ENCODE results near the gene ROR1. TPM values are rescaled to one million over a fixed set of nuclear protein-coding genes. Genes with fewer than 3 reads are reported as not detected.

Gene ROR1
- total RNA-seq, 1 experiment from 2014 or later = 56.3 TPM

DNA sequence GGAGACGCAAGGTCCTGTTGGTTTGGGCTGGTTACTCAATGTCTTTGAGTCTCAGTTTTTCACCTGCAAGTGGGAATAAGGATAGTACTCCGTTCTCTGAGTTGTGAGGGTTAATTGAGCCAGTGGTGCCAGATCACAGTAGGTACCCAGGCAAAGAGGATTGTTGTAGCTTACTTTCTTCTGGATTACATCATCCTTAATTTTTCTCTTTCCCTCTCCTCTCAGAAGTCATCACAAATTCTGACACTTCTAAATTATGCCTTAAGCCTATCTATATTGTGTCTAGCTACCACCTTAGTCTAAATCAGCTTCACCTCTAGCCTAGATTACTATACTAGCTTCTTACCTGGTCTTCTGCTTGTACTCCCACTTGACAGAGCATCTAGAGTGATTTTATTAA is 149.5 kb downstream of the ROR1 start:
- Mint-ChIP-seq H3K9me3 (no peaks in the 10 kb centered on the region), H3K36me3 (peaks cover 4% of the 10 kb centered on the region), H3K4me3 (no peak overlapping the region), H3K4me1 (peaks cover 62% of the 10 kb centered on the region), H3K27me3 (ENCODE audit: low read depth) (no peaks in the 10 kb centered on the region), H3K27ac (peak overlapping the region; percentile 64)
- TF ChIP-seq, protein P1, sequence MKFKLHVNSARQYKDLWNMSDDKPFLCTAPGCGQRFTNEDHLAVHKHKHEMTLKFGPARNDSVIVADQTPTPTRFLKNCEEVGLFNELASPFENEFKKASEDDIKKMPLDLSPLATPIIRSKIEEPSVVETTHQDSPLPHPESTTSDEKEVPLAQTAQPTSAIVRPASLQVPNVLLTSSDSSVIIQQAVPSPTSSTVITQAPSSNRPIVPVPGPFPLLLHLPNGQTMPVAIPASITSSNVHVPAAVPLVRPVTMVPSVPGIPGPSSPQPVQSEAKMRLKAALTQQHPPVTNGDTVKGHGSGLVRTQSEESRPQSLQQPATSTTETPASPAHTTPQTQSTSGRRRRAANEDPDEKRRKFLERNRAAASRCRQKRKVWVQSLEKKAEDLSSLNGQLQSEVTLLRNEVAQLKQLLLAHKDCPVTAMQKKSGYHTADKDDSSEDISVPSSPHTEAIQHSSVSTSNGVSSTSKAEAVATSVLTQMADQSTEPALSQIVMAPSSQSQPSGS (CRISPR knock-in tag; IDR thresholded peaks at IDR 0.05; ENCODE audit: borderline replicate concordance, low read depth) = no peak
- TF ChIP-seq TEAD4 (CRISPR knock-in tag; IDR thresholded peaks at IDR 0.05) = no peak
- DNase-seq (ENCODE audit: low spot score) (no peak), ATAC-seq (no peak)
- CTCF ChIA-PET = interaction anchor here (1.2 to 6.4 kb wide), 3 partner anchors 20 to 232 kb away, joined by 6 to 67 read pairs (median 8); no protein-coding TSS in a partner anchor
- POLR2A ChIA-PET = no interaction called here

DNA sequence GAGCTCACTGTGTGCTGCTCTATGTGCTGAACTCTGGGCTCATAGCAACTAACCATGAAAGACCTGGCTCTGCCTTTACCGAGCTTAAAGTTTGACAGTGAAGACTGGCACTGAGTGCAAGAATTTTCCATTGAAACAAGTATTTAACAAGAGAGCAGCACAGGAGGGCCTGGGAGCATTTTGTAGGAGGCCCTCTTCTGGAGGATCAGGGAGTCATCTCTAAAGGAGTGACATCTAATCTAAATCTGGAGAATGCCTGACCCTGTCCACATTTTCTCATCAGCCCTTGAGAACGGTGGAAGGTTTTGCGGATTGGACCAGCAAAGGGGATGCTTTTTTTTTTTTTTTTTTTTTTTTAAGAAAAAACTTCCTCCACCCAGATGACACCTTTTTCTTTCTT is 150.8 kb downstream of the ROR1 start:
- TF ChIP-seq NFYB (CRISPR knock-in tag; conservative IDR thresholded peaks at IDR 0.05; ENCODE audit: low read depth) = no peak
- no peak for TF ChIP-seq OVOL2 (CRISPR knock-in tag; IDR thresholded peaks at IDR 0.05; ENCODE audit: borderline replicate concordance)
- TF ChIP-seq, protein P2, sequence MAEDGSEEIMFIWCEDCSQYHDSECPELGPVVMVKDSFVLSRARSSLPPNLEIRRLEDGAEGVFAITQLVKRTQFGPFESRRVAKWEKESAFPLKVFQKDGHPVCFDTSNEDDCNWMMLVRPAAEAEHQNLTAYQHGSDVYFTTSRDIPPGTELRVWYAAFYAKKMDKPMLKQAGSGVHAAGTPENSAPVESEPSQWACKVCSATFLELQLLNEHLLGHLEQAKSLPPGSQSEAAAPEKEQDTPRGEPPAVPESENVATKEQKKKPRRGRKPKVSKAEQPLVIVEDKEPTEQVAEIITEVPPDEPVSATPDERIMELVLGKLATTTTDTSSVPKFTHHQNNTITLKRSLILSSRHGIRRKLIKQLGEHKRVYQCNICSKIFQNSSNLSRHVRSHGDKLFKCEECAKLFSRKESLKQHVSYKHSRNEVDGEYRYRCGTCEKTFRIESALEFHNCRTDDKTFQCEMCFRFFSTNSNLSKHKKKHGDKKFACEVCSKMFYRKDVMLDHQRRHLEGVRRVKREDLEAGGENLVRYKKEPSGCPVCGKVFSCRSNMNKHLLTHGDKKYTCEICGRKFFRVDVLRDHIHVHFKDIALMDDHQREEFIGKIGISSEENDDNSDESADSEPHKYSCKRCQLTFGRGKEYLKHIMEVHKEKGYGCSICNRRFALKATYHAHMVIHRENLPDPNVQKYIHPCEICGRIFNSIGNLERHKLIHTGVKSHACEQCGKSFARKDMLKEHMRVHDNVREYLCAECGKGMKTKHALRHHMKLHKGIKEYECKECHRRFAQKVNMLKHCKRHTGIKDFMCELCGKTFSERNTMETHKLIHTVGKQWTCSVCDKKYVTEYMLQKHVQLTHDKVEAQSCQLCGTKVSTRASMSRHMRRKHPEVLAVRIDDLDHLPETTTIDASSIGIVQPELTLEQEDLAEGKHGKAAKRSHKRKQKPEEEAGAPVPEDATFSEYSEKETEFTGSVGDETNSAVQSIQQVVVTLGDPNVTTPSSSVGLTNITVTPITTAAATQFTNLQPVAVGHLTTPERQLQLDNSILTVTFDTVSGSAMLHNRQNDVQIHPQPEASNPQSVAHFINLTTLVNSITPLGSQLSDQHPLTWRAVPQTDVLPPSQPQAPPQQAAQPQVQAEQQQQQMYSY (CRISPR knock-in tag; IDR thresholded peaks at IDR 0.05) = 0 out of 2 replicates have a peak, but pooled peaks have one; percentile 44
- no peak for TF ChIP-seq GTF2I (CRISPR knock-in tag; conservative IDR thresholded peaks at IDR 0.05)
- H3K9me3 Mint-ChIP-seq = no peaks in the 10 kb centered on the region
- H3K36me3 Mint-ChIP-seq = peaks cover 4% of the 10 kb centered on the region
- POLR2A ChIA-PET = no interaction called here
- DNase-seq (ENCODE audit: low spot score) (no peak), ATAC-seq (peak; percentile 55)
- H3K27ac Mint-ChIP-seq = no peak overlapping the region
- H3K27me3 Mint-ChIP-seq (ENCODE audit: low read depth) = no peaks in the 10 kb centered on the region
- CTCF ChIA-PET = interaction anchor here (0.7 to 2.4 kb wide), 5 partner anchors 9 to 233 kb away, joined by 4 to 8 read pairs (median 6); no protein-coding TSS in a partner anchor
- peaks cover 64% of the 10 kb centered on the region for H3K4me1 Mint-ChIP-seq
- no peak overlapping the region for H3K4me3 Mint-ChIP-seq

DNA sequence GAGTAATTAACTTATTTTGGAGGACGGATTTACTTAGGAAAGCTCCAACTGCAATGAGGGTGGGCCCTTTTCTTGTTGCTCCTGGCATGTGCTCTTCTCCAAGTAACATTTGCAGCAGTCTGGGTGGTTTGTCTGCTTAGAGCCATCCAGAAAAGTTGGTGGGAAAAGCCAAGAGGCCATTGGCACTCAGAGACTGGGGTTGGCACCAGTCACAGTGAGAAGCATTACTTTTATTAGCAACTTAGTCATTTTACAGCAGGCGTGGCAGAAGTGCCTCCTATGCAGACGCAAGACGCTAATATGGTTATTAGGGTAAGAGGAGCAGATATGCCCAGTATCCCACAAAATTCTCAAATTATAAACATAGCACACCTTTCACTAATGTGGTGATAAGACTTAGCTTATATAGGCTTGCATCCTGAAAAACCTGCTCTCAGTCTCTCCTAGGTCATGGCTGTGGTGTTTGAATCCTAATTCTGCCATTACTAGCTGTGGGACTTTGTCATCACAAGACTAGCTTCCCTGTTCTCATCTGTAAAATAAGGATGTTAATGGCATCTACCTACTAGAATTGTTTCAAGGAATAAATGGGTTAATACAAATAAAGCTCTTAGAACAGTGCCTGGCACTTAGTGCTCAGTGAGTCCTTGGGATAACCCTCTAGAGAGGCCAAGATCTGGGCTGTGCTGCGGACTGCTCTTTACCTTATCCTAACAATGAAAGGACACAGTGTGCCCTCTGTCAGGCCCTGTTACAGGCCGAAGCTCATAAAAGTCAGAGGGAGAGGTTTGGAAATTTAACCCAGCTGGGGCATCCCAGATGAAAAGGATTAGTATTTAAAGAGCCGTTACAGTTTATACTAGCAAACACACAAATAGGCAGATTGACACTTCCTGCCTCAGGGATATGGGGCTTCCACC is 154.6 kb downstream of the ROR1 start:
- ChIA-PET POLR2A (no interaction called here), CTCF (interaction anchor here (0.8 to 1.9 kb wide), 5 partner anchors 8 to 237 kb away, joined by 4 to 8 read pairs (median 4); no protein-coding TSS in a partner anchor)
- no peak for TF ChIP-seq CREB1 (CRISPR knock-in tag; IDR thresholded peaks at IDR 0.05)
- TF ChIP-seq, protein P3, sequence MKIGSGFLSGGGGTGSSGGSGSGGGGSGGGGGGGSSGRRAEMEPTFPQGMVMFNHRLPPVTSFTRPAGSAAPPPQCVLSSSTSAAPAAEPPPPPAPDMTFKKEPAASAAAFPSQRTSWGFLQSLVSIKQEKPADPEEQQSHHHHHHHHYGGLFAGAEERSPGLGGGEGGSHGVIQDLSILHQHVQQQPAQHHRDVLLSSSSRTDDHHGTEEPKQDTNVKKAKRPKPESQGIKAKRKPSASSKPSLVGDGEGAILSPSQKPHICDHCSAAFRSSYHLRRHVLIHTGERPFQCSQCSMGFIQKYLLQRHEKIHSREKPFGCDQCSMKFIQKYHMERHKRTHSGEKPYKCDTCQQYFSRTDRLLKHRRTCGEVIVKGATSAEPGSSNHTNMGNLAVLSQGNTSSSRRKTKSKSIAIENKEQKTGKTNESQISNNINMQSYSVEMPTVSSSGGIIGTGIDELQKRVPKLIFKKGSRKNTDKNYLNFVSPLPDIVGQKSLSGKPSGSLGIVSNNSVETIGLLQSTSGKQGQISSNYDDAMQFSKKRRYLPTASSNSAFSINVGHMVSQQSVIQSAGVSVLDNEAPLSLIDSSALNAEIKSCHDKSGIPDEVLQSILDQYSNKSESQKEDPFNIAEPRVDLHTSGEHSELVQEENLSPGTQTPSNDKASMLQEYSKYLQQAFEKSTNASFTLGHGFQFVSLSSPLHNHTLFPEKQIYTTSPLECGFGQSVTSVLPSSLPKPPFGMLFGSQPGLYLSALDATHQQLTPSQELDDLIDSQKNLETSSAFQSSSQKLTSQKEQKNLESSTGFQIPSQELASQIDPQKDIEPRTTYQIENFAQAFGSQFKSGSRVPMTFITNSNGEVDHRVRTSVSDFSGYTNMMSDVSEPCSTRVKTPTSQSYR (CRISPR knock-in tag; IDR thresholded peaks at IDR 0.05) = no peak
- TF ChIP-seq, protein P4, sequence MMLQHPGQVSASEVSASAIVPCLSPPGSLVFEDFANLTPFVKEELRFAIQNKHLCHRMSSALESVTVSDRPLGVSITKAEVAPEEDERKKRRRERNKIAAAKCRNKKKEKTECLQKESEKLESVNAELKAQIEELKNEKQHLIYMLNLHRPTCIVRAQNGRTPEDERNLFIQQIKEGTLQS (CRISPR knock-in tag; conservative IDR thresholded peaks at IDR 0.05) = no peak
- H3K27me3 Mint-ChIP-seq (ENCODE audit: low read depth) = no peaks in the 10 kb centered on the region
- no peaks in the 10 kb centered on the region for H3K9me3 Mint-ChIP-seq
- no peak overlapping the region for H3K4me3 Mint-ChIP-seq
- ATAC-seq (peak; percentile 50), DNase-seq (ENCODE audit: low spot score) (no peak)
- H3K4me1 Mint-ChIP-seq = peaks cover 45% of the 10 kb centered on the region
- H3K27ac Mint-ChIP-seq = no peak overlapping the region
- peaks cover 4% of the 10 kb centered on the region for H3K36me3 Mint-ChIP-seq
